ENCODE data around the gene PDE6D.
A peak's percentile ranks its signal among the peaks of the same experiment; 100 is the strongest.

PDE6D gene

DNA sequence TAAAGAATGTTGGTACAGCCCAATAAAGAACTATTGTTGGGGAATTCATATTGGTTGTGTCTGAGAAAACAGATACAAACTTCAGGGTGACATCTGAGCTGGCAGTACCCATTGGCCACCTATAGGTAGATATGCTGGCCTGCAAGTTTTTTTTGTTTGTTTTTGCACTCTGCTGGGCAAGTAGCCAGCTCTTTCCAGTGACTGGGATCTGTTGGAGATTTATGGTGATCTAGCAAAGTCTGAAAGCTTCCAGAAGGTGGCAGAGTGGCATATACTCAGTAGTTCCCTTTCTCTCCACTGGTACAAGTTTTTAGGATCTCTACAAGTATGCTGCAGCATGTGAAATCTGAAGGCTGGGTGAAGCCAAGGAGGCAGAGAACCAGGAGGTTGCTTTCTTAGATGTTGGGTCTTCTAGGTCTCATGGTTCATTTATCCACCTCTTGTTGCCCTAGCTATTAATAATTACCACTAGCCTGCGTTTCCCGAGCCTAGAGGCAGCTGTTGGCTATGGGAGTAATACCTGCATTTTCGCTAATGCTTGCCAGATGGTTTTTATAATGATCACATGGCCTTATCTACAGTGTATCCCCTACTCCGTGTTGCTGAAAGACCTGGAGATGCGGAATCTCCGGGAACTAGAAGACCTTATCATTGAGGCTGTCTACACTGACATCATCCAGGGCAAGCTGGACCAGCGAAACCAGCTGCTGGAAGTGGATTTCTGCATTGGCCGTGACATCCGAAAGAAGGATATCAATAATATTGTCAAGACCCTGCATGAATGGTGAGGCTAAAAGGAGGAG is 14.6 kb upstream of the PDE6D start:
- DNase-seq = no peak
- H3K9me3 ChIP-seq (ENCODE audit: control insufficient read depth, low read length) = no peaks in the 10 kb centered on the region
- no peaks in the 10 kb centered on the region for H3K27me3 ChIP-seq (replicated peaks; ENCODE audit: control insufficient read depth, insufficient read depth, low read length, poor library complexity, severe bottlenecking)
- H3K4me1 ChIP-seq (ENCODE audit: control insufficient read depth, insufficient read depth, low read length, poor library complexity, severe bottlenecking) = no peaks in the 10 kb centered on the region
- H3K4me3 ChIP-seq (ENCODE audit: insufficient read depth, low read depth, low read length, poor library complexity, severe bottlenecking) = no peak overlapping the region
- no peak overlapping the region for H3K27ac ChIP-seq (ENCODE audit: insufficient read depth, low read length, poor library complexity, severe bottlenecking)
- peaks cover 55% of the 10 kb centered on the region for H3K36me3 ChIP-seq (ENCODE audit: control insufficient read depth, insufficient read depth, low read length)

DNA sequence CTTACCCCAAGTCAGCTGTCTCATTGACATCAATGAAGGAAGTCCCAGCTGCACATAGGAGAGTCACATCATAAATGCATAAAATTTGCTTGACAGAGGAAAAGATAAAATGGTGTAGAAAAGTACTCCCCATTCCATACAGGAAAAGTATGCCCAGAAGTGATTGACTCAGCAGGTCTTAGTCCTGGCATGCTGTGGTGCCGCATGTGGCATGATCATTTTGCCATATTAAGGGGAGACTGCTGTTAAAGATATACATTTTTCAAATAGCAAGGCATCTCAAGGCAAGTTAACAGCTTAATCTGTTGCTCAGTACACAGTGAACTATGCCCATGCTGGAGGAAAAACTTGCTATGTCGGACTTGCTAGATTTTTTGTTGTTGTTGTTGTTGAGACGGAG is 13.3 kb upstream of the PDE6D start:
- no peak overlapping the region for H3K4me3 ChIP-seq (ENCODE audit: insufficient read depth, low read depth, low read length, poor library complexity, severe bottlenecking)
- H3K9me3 ChIP-seq (ENCODE audit: control insufficient read depth, low read length) = no peaks in the 10 kb centered on the region
- H3K27me3 ChIP-seq (replicated peaks; ENCODE audit: control insufficient read depth, insufficient read depth, low read length, poor library complexity, severe bottlenecking) = no peaks in the 10 kb centered on the region
- no peaks in the 10 kb centered on the region for H3K4me1 ChIP-seq (ENCODE audit: control insufficient read depth, insufficient read depth, low read length, poor library complexity, severe bottlenecking)
- DNase-seq = no peak
- H3K36me3 ChIP-seq (ENCODE audit: control insufficient read depth, insufficient read depth, low read length) = peaks cover 47% of the 10 kb centered on the region
- no peak overlapping the region for H3K27ac ChIP-seq (ENCODE audit: insufficient read depth, low read length, poor library complexity, severe bottlenecking)

DNA sequence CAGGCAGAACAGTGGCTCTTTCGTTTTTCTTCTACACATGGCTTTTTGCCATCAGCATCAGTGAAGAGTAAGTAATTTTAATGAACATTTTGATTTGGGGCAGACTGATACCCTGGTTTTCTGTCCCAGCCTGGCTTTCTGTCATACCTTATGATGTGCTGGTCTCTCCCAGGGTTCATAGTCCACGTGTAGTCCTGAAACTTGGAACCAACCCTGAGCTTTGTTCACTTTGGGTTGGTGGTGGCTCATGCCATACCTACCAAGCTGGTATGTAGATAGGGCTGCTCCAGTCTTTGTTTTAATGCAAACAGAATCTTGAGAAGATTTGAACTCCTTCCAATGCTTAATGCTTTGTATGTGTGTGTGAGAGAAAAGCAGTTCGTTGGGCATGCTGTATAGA is 10.0 kb upstream of the PDE6D start:
- no peaks in the 10 kb centered on the region for H3K27me3 ChIP-seq (replicated peaks; ENCODE audit: control insufficient read depth, insufficient read depth, low read length, poor library complexity, severe bottlenecking)
- H3K27ac ChIP-seq (ENCODE audit: insufficient read depth, low read length, poor library complexity, severe bottlenecking) = no peak overlapping the region
- H3K36me3 ChIP-seq (ENCODE audit: control insufficient read depth, insufficient read depth, low read length) = peaks cover 33% of the 10 kb centered on the region
- peaks cover 6% of the 10 kb centered on the region for H3K4me1 ChIP-seq (ENCODE audit: control insufficient read depth, insufficient read depth, low read length, poor library complexity, severe bottlenecking)
- no peak for DNase-seq
- H3K4me3 ChIP-seq (ENCODE audit: insufficient read depth, low read depth, low read length, poor library complexity, severe bottlenecking) = no peak overlapping the region
- H3K9me3 ChIP-seq (ENCODE audit: control insufficient read depth, low read length) = no peaks in the 10 kb centered on the region

DNA sequence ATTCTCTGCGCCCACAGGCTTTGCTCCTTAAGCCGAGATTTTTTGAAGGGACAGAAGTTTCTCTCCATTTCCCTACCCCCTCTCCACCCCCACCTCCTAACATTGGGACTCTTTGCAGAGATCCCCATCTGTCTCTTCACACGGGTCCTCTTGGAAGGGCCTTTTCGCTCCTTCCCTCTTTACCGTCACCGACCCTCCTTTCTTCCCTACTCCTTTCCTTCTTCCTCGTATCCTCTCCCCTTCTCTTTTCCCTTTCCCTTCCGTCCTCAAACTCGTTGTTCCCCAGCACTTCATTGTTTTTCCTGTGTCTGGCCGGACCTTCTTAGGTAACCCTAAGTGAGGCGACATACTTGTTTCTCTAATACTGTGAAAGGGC is 5.8 kb upstream of the PDE6D start:
- H3K27ac ChIP-seq (ENCODE audit: insufficient read depth, low read length, poor library complexity, severe bottlenecking) = peak overlapping the region; percentile 69
- H3K4me3 ChIP-seq (ENCODE audit: insufficient read depth, low read depth, low read length, poor library complexity, severe bottlenecking) = peak overlapping the region; percentile 96
- no peaks in the 10 kb centered on the region for H3K27me3 ChIP-seq (replicated peaks; ENCODE audit: control insufficient read depth, insufficient read depth, low read length, poor library complexity, severe bottlenecking)
- no peaks in the 10 kb centered on the region for H3K9me3 ChIP-seq (ENCODE audit: control insufficient read depth, low read length)
- DNase-seq = no peak
- peaks cover 23% of the 10 kb centered on the region for H3K4me1 ChIP-seq (ENCODE audit: control insufficient read depth, insufficient read depth, low read length, poor library complexity, severe bottlenecking)
- peaks cover 9% of the 10 kb centered on the region for H3K36me3 ChIP-seq (ENCODE audit: control insufficient read depth, insufficient read depth, low read length)

DNA sequence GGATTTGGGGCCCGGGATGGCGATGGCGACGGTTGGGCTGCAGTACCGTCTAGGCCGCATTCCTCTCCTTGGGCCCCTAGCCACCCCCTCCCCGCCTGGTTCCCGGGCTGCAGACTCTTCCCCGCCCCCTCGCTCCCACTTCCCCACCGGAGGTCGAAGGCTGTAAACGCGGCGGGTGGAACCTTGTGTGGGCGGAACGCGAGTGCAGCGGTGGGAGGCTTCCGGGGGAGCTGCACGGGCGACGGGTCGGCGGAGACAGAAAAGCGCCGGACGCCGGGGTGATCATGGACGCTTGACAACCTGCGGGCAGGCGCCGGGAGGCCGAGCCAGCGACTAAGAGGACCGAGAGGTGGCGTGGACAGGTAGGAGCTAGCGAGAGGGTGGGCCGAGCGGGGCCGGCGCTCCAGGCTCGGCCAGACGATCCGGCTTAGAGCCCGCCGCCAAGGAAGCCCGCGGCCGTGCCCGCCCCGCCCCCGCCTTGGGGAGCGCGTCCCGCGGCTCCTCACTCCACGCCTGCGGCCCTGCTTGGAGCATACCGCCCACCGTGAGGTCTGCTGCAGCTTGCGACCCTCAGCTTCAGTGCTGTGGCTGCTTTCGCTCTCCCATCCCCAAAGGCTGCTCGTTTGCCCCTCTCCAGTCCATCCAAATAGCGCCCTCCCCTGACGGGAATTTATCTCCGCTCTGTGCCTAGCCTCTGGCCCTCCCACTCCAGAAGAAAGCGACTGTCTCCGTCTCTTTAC is 5.3 kb upstream of the PDE6D start, which contains the start of gene COPS7B:
COPS7B (plus strand) TSS at position 269 of the 740 bp plus-strand sequence. CDS start 2,126 bp downstream, outside the sequence.
- Histone ChIP-seq H3K27ac (ENCODE audit: insufficient read depth, low read length, poor library complexity, severe bottlenecking) (peak within 1 kb of the TSS; percentile 69), H3K4me1 (ENCODE audit: control insufficient read depth, insufficient read depth, low read length, poor library complexity, severe bottlenecking) (peaks cover 23% of the 10 kb centered on the region), H3K4me3 (ENCODE audit: insufficient read depth, low read depth, low read length, poor library complexity, severe bottlenecking) (peak within 1 kb of the TSS; percentile 96), H3K36me3 (ENCODE audit: control insufficient read depth, insufficient read depth, low read length) (peaks cover 9% of the 10 kb centered on the region), H3K27me3 (replicated peaks; ENCODE audit: control insufficient read depth, insufficient read depth, low read length, poor library complexity, severe bottlenecking) (no peaks in the 10 kb centered on the region), H3K9me3 (ENCODE audit: control insufficient read depth, low read length) (no peaks in the 10 kb centered on the region)
- DNase-seq = peak; percentile 56 to 65 (median 65)

DNA sequence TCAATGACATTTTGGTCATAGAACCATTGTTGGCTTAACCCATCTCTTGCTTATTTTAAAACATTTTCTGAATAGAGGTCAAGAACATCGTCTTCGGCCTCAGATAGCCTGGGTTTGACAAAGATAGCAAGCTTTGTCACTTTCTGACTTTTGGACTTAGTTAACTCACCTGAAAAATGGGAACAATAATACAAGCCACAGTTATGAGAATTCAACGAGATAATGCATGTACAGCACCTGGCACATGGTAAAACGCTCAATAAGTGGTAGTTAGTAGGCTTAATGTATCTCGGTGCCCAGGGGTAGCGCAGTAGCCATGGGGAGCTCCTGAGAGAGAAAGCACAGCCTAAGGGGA is 4.7 kb upstream of the PDE6D start:
- Histone ChIP-seq H3K4me1 (ENCODE audit: control insufficient read depth, insufficient read depth, low read length, poor library complexity, severe bottlenecking) (peaks cover 23% of the 10 kb centered on the region), H3K36me3 (ENCODE audit: control insufficient read depth, insufficient read depth, low read length) (peaks cover 6% of the 10 kb centered on the region), H3K27me3 (replicated peaks; ENCODE audit: control insufficient read depth, insufficient read depth, low read length, poor library complexity, severe bottlenecking) (no peaks in the 10 kb centered on the region), H3K4me3 (ENCODE audit: insufficient read depth, low read depth, low read length, poor library complexity, severe bottlenecking) (peak overlapping the region; percentile 96), H3K9me3 (ENCODE audit: control insufficient read depth, low read length) (no peaks in the 10 kb centered on the region), H3K27ac (ENCODE audit: insufficient read depth, low read length, poor library complexity, severe bottlenecking) (peak overlapping the region; percentile 69)
- no peak for DNase-seq

DNA sequence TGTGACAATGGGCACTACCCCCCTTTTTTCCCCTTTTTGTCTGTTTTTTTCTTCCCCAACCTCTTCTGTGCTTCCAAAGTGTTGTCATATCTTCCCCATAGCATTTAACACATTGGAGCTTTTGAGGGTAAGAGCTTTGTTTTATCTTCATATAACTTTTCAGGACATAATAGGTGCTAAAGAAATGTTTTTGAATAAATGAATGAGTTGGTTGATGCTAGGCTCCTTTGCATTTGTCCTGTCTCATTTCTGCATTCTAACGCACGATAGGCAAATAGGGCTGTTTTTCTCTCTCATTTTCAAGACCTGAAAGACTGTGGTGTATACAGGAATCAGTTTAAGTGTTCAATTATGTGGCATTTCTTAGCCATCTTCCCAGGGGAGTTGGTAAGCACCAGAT is 4.3 kb upstream of the PDE6D start:
- Histone ChIP-seq H3K27ac (ENCODE audit: insufficient read depth, low read length, poor library complexity, severe bottlenecking) (peak overlapping the region; percentile 69), H3K9me3 (ENCODE audit: control insufficient read depth, low read length) (no peaks in the 10 kb centered on the region), H3K27me3 (replicated peaks; ENCODE audit: control insufficient read depth, insufficient read depth, low read length, poor library complexity, severe bottlenecking) (no peaks in the 10 kb centered on the region), H3K4me1 (ENCODE audit: control insufficient read depth, insufficient read depth, low read length, poor library complexity, severe bottlenecking) (peaks cover 25% of the 10 kb centered on the region), H3K36me3 (ENCODE audit: control insufficient read depth, insufficient read depth, low read length) (peaks cover 6% of the 10 kb centered on the region), H3K4me3 (ENCODE audit: insufficient read depth, low read depth, low read length, poor library complexity, severe bottlenecking) (no peak overlapping the region)
- DNase-seq = no peak

DNA sequence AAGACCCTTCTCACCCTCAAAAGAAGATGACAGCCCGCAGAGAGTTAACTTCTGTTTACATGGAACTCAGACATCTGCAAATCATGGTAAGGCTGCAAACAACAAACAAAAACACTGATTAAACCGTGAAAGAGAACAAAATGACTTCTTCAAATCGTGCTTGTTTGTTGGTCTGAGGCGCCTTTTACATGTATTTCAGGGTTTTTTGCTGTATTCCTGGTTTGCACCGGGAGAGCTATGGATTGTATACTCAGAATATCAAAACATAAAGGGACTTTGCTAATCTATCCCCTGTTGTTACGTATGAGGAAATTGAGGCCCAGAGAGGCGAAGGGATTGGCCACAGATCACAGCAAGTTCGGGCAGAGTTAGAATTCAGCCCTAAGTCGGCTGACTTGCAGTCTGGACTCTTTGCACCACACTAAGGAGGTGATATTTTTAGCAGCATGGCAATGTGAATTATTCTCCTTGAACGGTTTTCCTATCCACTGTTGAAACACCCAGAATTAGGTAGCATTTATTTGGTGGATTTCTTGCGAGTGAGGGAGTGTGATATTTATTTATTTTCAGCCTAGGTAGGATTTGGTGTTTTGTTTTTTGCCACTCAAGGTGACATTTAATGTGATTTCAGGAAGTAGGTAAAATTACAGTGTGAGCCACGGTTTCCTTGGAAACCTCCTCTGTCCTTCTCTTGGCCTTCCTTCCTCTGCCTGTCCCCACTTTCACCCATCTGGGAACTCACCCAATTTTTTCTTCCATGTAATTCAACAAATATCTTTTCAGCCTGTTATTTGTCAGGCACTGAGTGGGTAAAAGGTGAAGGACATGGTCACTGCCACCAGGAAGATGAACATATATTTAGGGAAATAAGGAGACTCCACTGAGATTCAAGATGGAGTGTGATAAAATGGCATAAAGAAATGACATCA is 980 bp upstream of the PDE6D start:
- peak in 1 of 3 donors; percentile 20 for DNase-seq
- H3K36me3 ChIP-seq (ENCODE audit: control insufficient read depth, insufficient read depth, low read length) = no peaks in the 10 kb centered on the region
- no peaks in the 10 kb centered on the region for H3K27me3 ChIP-seq (replicated peaks; ENCODE audit: control insufficient read depth, insufficient read depth, low read length, poor library complexity, severe bottlenecking)
- H3K27ac ChIP-seq (ENCODE audit: insufficient read depth, low read length, poor library complexity, severe bottlenecking) = peak overlapping the region; percentile 92
- H3K4me3 ChIP-seq (ENCODE audit: insufficient read depth, low read depth, low read length, poor library complexity, severe bottlenecking) = peak overlapping the region; percentile 93
- peaks cover 27% of the 10 kb centered on the region for H3K4me1 ChIP-seq (ENCODE audit: control insufficient read depth, insufficient read depth, low read length, poor library complexity, severe bottlenecking)
- H3K9me3 ChIP-seq (ENCODE audit: control insufficient read depth, low read length) = no peaks in the 10 kb centered on the region

DNA sequence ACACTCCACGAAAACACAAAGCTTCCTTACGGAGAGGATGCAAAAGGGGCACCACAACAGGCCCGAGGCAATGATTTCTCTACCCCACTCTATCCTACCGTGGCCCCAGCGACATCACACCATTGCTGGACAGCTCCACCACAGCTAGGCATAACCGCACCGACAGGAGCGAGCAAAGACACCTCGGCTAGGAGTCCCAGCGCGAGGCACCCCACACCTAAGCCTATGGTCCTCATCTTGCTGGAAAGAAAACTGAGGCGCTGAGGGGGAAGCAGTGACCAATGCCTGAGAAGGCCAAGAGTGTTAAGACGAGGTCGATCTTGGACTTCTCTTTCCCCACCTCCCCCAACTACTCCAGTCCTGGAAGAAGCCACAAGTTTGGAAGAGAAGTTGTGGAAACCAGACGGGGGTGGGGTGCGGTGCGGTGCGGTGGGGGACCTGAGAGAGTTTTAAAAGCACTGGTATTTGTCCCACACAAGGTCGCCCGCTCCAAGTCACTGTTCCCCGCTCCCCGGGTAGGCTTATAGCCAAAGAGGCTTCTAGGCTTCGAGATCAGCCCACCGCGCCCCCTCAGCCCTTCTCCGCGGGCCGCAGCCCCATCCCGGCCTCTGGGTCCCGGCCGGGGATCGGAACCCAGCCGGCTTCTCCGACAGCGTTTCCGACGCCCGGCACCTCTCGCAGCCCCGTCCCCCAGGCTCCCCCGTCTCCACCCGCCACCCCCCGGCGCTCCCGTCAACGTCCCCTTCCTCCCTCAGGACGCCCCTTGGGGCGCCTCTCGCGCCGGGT is 766 bp downstream of the PDE6D start:
- DNase-seq = no peak
- H3K9me3 ChIP-seq (ENCODE audit: control insufficient read depth, low read length) = no peaks in the 10 kb centered on the region
- H3K27me3 ChIP-seq (replicated peaks; ENCODE audit: control insufficient read depth, insufficient read depth, low read length, poor library complexity, severe bottlenecking) = no peaks in the 10 kb centered on the region
- H3K4me3 ChIP-seq (ENCODE audit: insufficient read depth, low read depth, low read length, poor library complexity, severe bottlenecking) = peak overlapping the region; percentile 93
- H3K27ac ChIP-seq (ENCODE audit: insufficient read depth, low read length, poor library complexity, severe bottlenecking) = peak overlapping the region; percentile 92
- H3K36me3 ChIP-seq (ENCODE audit: control insufficient read depth, insufficient read depth, low read length) = peaks cover 2% of the 10 kb centered on the region
- peaks cover 18% of the 10 kb centered on the region for H3K4me1 ChIP-seq (ENCODE audit: control insufficient read depth, insufficient read depth, low read length, poor library complexity, severe bottlenecking)

Measured in effector memory CD4-positive, alpha-beta T cell (primary cell).